Muscle of leg (tissue), 11 donors: ENCODE measurements around the gene NTSR1. TPM values are rescaled to one million over a fixed set of nuclear protein-coding genes. Genes with fewer than 3 reads are reported as not detected.
A peak's percentile ranks its signal among the peaks of the same experiment; 100 is the strongest.

Experiments
- DNase-seq: peaks from one replicate; pipeline ENCODE4 v3.0.0; 2013
- H3K27ac ChIP-seq: one replicate; pipeline ENCODE4 v1.5.1; 2013; ENCODE audit warnings: mild to moderate bottlenecking, low read length, control low read depth
- H3K27me3 ChIP-seq: one replicate; pipeline ENCODE4 v1.6.1; 2013; ENCODE audit warnings: low read length; ENCODE audit not compliant: control insufficient read depth, insufficient read depth
- H3K36me3 ChIP-seq: one replicate; pipeline ENCODE4 v1.6.1; 2013; ENCODE audit warnings: low read length; ENCODE audit not compliant: control insufficient read depth, insufficient read depth
- H3K4me1 ChIP-seq: one replicate; pipeline ENCODE4 v1.6.1; 2013; ENCODE audit warnings: low read length; ENCODE audit not compliant: control insufficient read depth, insufficient read depth
- H3K4me3 ChIP-seq: one replicate; pipeline ENCODE4 v1.5.1; 2013; ENCODE audit warnings: low read length, control low read depth
- H3K9me3 ChIP-seq: replicated peaks from 2 replicates; pipeline ENCODE4 v1.6.1; 2013; ENCODE audit warnings: low read depth, low read length; ENCODE audit not compliant: control insufficient read depth
- WGBS: methylation state at CpG from one replicate; pipeline ENCODE4 v1.1.5; 2013; ENCODE audit warnings: missing lambda C conversion rate; ENCODE audit not compliant: insufficient coverage; 5-methylcytosine and 5-hydroxymethylcytosine counted together
- polyA plus RNA-seq, 8 donors: library from polyadenylated mRNA; unstranded; fragments of 120-200 nt; gene quantifications; one replicate each; pipeline versions ENCODE4 v1.2.1 to v1.2.3, GENCODE V29; 2013; ENCODE audit warnings: inconsistent platforms in 1 of 8, low replicate concordance in 1 of 8; ENCODE audit not compliant: insufficient read length in 8 of 8, insufficient read depth in 1 of 8
- total RNA-seq: library from RNA; stranded (reverse); fragments of 120-200 nt; gene quantifications from one replicate; pipeline ENCODE4 v1.2.4, GENCODE V29; 2013

Gene NTSR1
- total and polyA plus RNA-seq, 9 donors: 0.04 to 0.27 (median 0.18) TPM

GRCh38 chr20:62784497-62784896, 75.9 kb downstream of the NTSR1 start:
- no peak overlapping the region for H3K27ac ChIP-seq
- H3K4me3 ChIP-seq: no peak overlapping the region
- H3K4me1 ChIP-seq: peaks cover 51% of the 10 kb centered on the region
- H3K36me3 ChIP-seq: no peaks in the 10 kb centered on the region
- no peak for DNase-seq
- no peaks in the 10 kb centered on the region for H3K9me3 ChIP-seq
- 73% methylated on average over 10 of the region's 16 CpGs for WGBS
- H3K27me3 ChIP-seq: peaks cover 7% of the 10 kb centered on the region

- H3K4me1 ChIP-seq: peaks cover 51% of the 10 kb centered on the region
- H3K36me3 ChIP-seq: no peaks in the 10 kb centered on the region
- no peaks in the 10 kb centered on the region for H3K9me3 ChIP-seq
- H3K27ac ChIP-seq: peak overlapping the region; percentile 1
- DNase-seq: no peak
- peaks cover 7% of the 10 kb centered on the region for H3K27me3 ChIP-seq
- no peak overlapping the region for H3K4me3 ChIP-seq
- WGBS: 40% methylated on average over 8 of the region's 11 CpGs
Observed at GRCh38 chr20:62785393-62785792, 76.8 kb downstream of the NTSR1 start.

DNA sequence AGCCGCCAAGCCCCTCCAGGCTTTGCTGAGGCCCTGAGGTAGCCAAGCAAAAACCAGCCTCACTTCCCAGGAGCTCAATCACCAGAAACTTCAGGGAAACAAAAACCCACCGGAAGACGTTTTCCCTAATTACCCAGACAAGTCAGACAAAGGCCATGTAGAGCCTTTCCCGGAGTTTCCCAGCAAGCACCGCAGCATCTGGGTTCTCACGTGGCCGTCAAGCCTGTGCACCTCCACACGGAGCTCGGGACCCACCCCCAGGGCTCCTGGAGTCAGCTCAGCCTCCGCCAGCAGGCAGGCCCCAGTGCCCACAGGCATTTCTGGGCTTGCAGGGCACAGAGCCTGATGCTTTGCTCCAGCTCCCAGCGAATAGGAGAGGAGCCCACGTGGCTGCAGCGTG, 77.5 kb downstream of the NTSR1 start:
- H3K4me1 ChIP-seq: peaks cover 52% of the 10 kb centered on the region

DNA sequence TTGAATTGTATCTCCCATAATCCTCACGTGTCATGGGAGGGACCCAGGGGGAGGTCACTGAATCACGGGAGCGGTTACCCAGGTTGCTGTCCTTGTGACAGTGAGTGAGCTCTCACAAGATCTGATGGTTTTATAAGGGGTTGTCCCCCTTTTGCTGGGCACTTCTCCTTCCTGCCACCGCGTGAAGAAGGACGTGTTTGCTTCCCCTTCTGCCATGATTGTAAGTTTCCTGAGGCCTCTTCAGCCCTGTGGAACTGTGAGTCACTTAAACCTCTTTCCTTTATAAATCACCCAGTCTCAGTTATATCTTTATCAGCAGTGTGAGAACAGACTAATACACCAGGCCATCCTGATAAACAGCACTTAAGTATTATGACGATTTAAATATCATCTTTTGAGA, 78.7 kb downstream of the NTSR1 start:
- no peak for DNase-seq
- Histone ChIP-seq H3K9me3 (no peaks in the 10 kb centered on the region), H3K4me3 (no peak overlapping the region), H3K4me1 (peaks cover 55% of the 10 kb centered on the region), H3K36me3 (no peaks in the 10 kb centered on the region), H3K27me3 (peaks cover 6% of the 10 kb centered on the region), H3K27ac (no peak overlapping the region)
- 70% methylated on average over 6 of the region's 7 CpGs for WGBS

More for the DNA sequence above, 77.5 kb downstream of the NTSR1 start:
- H3K27me3 ChIP-seq: peaks cover 6% of the 10 kb centered on the region
- no peaks in the 10 kb centered on the region for H3K36me3 ChIP-seq
- no peak for DNase-seq
- no peaks in the 10 kb centered on the region for H3K9me3 ChIP-seq
- H3K4me3 ChIP-seq: no peak overlapping the region
- no peak overlapping the region for H3K27ac ChIP-seq
- WGBS: 43% methylated on average over 11 of the region's 13 CpGs

DNA sequence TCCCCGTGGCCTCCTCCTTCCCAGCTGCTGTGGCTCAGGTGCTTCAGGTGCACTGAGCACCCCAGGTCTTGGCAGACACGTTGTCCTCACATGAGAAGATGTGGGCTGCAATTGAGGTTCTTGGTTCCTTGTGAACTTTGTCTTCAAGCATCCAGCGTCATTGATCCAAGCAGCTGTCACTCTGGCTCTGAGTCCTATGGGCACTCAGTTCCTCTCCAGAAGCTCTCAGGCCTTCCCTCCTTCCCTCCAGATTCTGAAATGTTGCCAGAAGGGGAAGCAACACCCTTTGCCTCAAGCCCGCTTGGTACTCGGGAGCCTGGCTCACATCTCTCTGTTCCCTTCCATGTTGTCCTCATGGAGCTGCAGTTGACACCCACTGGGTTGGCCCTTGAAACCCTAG, 79.2 kb downstream of the NTSR1 start:
- H3K9me3 ChIP-seq: no peaks in the 10 kb centered on the region
- 68% methylated on average over 4 of the region's 5 CpGs for WGBS
- no peaks in the 10 kb centered on the region for H3K36me3 ChIP-seq
- no peak for DNase-seq
- H3K27me3 ChIP-seq: peaks cover 6% of the 10 kb centered on the region
- peaks cover 49% of the 10 kb centered on the region for H3K4me1 ChIP-seq
- no peak overlapping the region for H3K4me3 ChIP-seq
- H3K27ac ChIP-seq: no peak overlapping the region

- no peak overlapping the region for H3K27ac ChIP-seq
- 65% methylated on average over 14 of the region's 15 CpGs for WGBS
- no peaks in the 10 kb centered on the region for H3K36me3 ChIP-seq
Observed at GRCh38 chr20:62788607-62789006, 80.0 kb downstream of the NTSR1 start.

DNA sequence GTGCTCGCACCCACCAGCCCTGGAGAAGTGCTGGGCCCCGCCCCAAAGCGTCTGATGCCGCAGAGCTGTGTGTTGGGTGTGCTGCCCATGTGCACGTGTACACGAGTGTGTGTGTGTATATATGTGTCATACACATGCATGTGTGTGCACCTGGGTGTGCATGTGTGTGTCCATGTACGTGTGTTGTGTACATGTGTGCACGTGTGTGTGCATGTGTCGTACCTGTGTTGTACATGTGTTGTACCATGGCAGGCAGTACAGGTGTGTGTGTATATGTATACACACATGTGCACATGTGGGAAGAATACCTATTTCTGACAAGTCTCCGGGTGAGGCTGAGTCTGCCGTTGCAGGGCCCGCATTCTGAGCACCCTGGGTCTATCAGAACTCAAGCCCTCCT, 81.4 kb downstream of the NTSR1 start:
- Histone ChIP-seq H3K36me3 (no peaks in the 10 kb centered on the region), H3K4me1 (peaks cover 46% of the 10 kb centered on the region), H3K9me3 (no peaks in the 10 kb centered on the region), H3K27ac (no peak overlapping the region), H3K4me3 (no peak overlapping the region), H3K27me3 (peaks cover 6% of the 10 kb centered on the region)
- WGBS: 87% methylated on average over 9 of the region's 12 CpGs
- no peak for DNase-seq

More at GRCh38 chr20:62788607-62789006, 80.0 kb downstream of the NTSR1 start:
- Histone ChIP-seq H3K9me3 (no peaks in the 10 kb centered on the region), H3K4me1 (peaks cover 44% of the 10 kb centered on the region), H3K27me3 (peaks cover 6% of the 10 kb centered on the region), H3K4me3 (no peak overlapping the region)
- no peak for DNase-seq

- H3K27ac ChIP-seq: no peak overlapping the region
- no peak overlapping the region for H3K4me3 ChIP-seq
- no peaks in the 10 kb centered on the region for H3K9me3 ChIP-seq
- peaks cover 37% of the 10 kb centered on the region for H3K4me1 ChIP-seq
- DNase-seq: peak; percentile 93
- no peaks in the 10 kb centered on the region for H3K36me3 ChIP-seq
- 25% methylated on average over 19 of the region's 23 CpGs for WGBS
- H3K27me3 ChIP-seq: peaks cover 3% of the 10 kb centered on the region
Observed at GRCh38 chr20:62791301-62792181, 82.9 kb downstream of the NTSR1 start.

DNA sequence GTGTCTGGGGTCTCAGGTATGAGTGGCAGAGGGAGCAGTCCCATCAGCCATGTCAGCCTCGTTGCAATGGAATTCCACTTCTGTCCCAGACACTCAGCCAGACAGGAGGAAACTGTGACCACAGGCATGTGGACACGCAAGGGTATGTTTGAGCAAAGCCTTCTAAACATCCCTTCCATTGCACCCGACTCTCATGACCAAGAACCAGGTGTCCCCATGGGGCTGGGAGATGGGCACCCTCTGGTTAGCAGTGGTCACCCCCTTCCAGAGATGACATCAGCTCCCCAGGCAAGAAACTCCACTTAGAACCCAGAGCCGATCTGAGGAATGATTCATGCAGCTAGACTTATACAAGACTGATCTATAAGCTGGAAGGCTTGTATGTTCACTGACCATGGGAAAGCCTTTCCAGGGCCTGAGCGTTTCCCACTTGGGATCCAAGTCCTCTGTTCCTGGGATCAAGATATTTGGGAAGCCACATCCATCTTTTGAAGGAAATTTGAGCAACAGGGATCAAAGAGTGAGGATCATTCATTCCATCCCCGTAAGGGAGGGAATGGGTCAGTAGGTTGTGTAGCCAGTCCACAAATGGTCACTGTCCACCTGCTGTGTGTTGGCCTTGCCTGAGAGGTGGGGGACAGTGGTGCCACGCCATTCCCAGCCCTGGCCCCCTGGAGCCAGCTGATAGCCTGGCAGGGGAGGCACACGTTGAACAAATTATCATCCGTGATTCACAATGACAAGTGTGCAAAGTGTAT, 83.7 kb downstream of the NTSR1 start:
- DNase-seq: no peak
- H3K27me3 ChIP-seq: peaks cover 3% of the 10 kb centered on the region
- H3K27ac ChIP-seq: no peak overlapping the region
- H3K4me1 ChIP-seq: peaks cover 41% of the 10 kb centered on the region
- no peaks in the 10 kb centered on the region for H3K36me3 ChIP-seq
- WGBS: 64% methylated on average over 7 of the region's 9 CpGs
- H3K4me3 ChIP-seq: no peak overlapping the region
- no peaks in the 10 kb centered on the region for H3K9me3 ChIP-seq
